ENCODE data around the gene MSH5. TPM values are rescaled to one million over a fixed set of nuclear protein-coding genes. Genes with fewer than 3 reads are reported as not detected.
A peak's percentile ranks its signal among the peaks of the same experiment; 100 is the strongest.

The MSH5 gene
- total RNA-seq, 2 experiments from 2014 or later: 13.6 to 13.7 TPM

DNA sequence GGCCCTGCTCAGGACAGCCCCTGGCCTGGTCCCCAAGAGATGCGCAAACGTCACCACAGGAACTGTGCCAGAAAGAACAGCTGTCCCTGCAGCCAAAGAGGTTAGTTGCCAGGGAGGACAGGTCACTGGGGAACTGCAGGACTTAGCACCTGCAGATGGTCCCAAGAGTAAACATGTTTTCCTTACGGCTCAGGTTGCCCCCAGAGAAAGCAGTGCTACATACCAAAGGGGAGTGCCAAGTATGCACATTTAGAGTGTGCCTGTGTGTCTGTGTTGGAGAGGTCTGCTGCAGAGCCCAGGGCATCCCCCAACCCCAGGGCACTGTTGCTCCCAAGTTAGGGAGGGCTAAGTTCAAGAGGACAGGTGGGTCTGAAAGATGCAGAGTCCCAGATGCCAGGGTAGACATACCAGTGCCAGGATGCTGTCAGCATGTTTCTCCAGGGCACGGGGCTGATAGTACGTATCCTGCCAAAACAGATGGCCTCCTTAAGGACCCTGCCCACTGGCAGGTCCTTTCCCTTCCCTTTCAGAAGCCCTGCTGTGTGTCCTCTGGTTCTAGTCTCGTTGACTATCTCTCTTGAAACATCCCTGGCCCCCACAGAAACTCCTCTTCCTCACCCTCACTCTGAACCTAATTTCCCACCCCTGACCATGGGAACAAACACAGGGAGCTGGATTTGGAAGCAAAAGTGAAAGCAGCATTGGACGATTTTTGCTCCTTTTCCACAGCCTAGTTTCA lies 38.0 kb upstream of the MSH5 start:
- H3K4me3 ChIP-seq (ENCODE audit: low read length): peak overlapping the region; percentile 67
- no peaks in the 10 kb centered on the region for H3K9me3 ChIP-seq (ENCODE audit: control insufficient read depth in 1 of 2, insufficient read depth in 1 of 2, low read length in 2 of 2)
- POLR2A ChIA-PET: interaction anchor here (1.7 to 2.2 kb wide), 7 partner anchors 37 to 161 kb away, joined by 8 to 22 read pairs (median 14); partner anchors contain the start of genes BAG6, CSNK2B, DDX39B and GPANK1
- Mint-ChIP-seq H3K4me1 (ENCODE audit: low read depth) (peaks cover 44% of the 10 kb centered on the region), H3K9me3 (no peaks in the 10 kb centered on the region), H3K36me3 (ENCODE audit: low read depth) (peaks cover 45% of the 10 kb centered on the region), H3K4me3 (peak overlapping the region; percentile 94), H3K27ac (peak overlapping the region; percentile 94), H3K27me3 (no peaks in the 10 kb centered on the region)
- no peaks in the 10 kb centered on the region for H3K27me3 ChIP-seq (ENCODE audit: control insufficient read depth in 1 of 2, insufficient read depth in 2 of 2, low read length in 2 of 2)
- H3K27ac ChIP-seq (ENCODE audit: low read depth in 1 of 2, low read length in 2 of 2): peak overlapping the region in 1 of 2 donors; percentile 98
- DNase-seq (peak in 1 of 14 experiments; percentile 16), ATAC-seq (ENCODE audit: poor library complexity) (no peak)
- TF ChIP-seq, protein P1, sequence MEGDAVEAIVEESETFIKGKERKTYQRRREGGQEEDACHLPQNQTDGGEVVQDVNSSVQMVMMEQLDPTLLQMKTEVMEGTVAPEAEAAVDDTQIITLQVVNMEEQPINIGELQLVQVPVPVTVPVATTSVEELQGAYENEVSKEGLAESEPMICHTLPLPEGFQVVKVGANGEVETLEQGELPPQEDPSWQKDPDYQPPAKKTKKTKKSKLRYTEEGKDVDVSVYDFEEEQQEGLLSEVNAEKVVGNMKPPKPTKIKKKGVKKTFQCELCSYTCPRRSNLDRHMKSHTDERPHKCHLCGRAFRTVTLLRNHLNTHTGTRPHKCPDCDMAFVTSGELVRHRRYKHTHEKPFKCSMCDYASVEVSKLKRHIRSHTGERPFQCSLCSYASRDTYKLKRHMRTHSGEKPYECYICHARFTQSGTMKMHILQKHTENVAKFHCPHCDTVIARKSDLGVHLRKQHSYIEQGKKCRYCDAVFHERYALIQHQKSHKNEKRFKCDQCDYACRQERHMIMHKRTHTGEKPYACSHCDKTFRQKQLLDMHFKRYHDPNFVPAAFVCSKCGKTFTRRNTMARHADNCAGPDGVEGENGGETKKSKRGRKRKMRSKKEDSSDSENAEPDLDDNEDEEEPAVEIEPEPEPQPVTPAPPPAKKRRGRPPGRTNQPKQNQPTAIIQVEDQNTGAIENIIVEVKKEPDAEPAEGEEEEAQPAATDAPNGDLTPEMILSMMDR (IDR thresholded peaks at IDR 0.05): no peak
- peaks cover 26% of the 10 kb centered on the region for H3K36me3 ChIP-seq (ENCODE audit: insufficient read depth, low read length)
- H3K4me1 ChIP-seq (ENCODE audit: insufficient read depth, low read length): peaks cover 35% of the 10 kb centered on the region
- intact Hi-C loops (cut with DNase I, micrococcal nuclease): loop anchor here (2.0 to 5.0 kb wide), 3 partner anchors 35 to 37 kb away; partner anchors contain the start of genes CLIC1 (in 1 of the 2) and GPANK1 (in 1 of the 2)
- CTCF ChIA-PET: interaction anchor here (1.1 to 1.7 kb wide), 3 partner anchors 21 to 39 kb away, joined by 3 to 10 read pairs (median 3); partner anchors contain the start of gene LY6G5C

DNA sequence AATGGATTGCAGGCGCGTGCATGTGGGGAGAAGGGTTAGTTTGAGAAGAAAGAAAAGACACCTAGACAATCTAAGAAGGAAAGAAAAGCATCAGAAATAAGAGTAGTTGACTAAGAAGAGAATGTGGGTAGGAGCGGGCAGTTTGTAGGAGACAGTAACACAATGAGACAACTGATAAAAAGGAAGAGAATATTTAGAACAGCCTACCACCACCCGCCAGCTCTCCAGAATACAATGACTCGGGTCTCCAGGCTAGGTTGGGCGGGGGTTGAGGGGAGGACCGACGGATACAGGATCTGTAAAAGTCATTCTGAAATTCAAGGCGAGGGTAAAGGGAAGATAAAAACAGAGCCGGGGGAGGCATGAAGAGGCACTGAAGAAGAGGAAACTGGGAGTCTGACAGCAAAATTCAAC lies 37.4 kb upstream of the MSH5 start:
- intact Hi-C loops (cut with DNase I, micrococcal nuclease): loop anchor here (2.0 to 5.0 kb wide), 3 partner anchors 35 to 38 kb away; partner anchors contain the start of genes CLIC1 (in 1 of the 2) and GPANK1 (in 1 of the 2)
- H3K4me1 ChIP-seq (ENCODE audit: insufficient read depth, low read length): peaks cover 35% of the 10 kb centered on the region
- no peaks in the 10 kb centered on the region for H3K9me3 ChIP-seq (ENCODE audit: control insufficient read depth in 1 of 2, insufficient read depth in 1 of 2, low read length in 2 of 2)
- TF ChIP-seq, protein P1 (IDR thresholded peaks at IDR 0.05): no peak
- no peaks in the 10 kb centered on the region for H3K27me3 Mint-ChIP-seq
- H3K36me3 ChIP-seq (ENCODE audit: insufficient read depth, low read length): peaks cover 20% of the 10 kb centered on the region
- peak overlapping the region; percentile 94 for H3K27ac Mint-ChIP-seq
- ATAC-seq (ENCODE audit: poor library complexity) (peak; percentile 7), DNase-seq (no peak)
- no peaks in the 10 kb centered on the region for H3K27me3 ChIP-seq (ENCODE audit: control insufficient read depth in 1 of 2, insufficient read depth in 2 of 2, low read length in 2 of 2)
- ChIA-PET POLR2A (interaction anchor here (0.6 to 2.6 kb wide), 20 partner anchors 9 to 1160 kb away, joined by 3 to 22 read pairs (median 8); partner anchors contain the start of genes BAG6, CSNK2B, DDAH2 and DDX39B), CTCF (interaction anchor here (1.1 to 1.5 kb wide), 2 partner anchors 21 to 39 kb away, joined by 3 to 10 read pairs; partner anchors contain the start of gene LY6G5C)
- peak overlapping the region; percentile 94 for H3K4me3 Mint-ChIP-seq
- H3K36me3 Mint-ChIP-seq (ENCODE audit: low read depth): peaks cover 40% of the 10 kb centered on the region
- no peaks in the 10 kb centered on the region for H3K9me3 Mint-ChIP-seq
- H3K27ac ChIP-seq (ENCODE audit: low read depth in 1 of 2, low read length in 2 of 2): peak overlapping the region; percentile 95 to 98
- H3K4me3 ChIP-seq (ENCODE audit: low read length): peak overlapping the region; percentile 67
- H3K4me1 Mint-ChIP-seq (ENCODE audit: low read depth): peaks cover 39% of the 10 kb centered on the region

All from CD4-positive, alpha-beta T cell (primary cell).